Measurements from ENCODE around the gene TOPORS.

The TOPORS gene

DNA sequence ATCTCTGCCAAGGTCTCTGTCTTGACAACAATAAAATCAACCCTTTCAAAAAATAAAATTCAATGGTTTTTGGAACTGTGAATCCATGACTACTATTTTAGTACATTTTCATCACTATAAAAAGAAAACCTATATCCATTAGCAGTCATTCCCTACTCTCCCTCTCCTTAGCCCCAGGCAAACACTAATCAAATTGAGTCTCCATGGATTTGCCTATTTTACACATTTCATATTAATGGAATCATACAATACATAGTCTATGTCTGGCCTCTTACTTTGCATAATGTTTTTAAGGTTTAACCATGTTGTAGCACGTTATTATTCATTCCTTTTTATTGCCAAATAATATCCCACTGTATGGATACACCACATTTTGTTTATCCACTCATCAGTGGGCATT lies 50.5 kb downstream of the TOPORS start:
- DNase-seq = no peak

DNA sequence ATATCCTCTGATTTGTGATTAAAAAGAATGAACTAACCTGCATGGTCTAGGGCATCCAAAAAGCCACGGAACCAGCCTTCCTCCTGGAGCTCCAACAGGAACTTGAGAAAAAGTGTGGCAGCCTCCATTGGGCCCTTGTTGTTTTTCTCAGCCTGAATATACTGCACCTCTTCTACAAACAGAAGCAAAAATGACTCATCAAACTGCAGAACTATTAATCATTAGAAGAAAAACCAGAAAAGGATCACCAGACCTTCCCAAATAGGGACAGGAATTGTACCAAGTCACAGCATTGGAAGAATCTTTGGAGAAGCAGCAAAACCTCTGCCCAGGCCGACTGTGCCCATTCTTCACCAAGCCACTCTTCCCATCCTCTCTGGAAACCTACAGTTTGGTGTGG lies 51.6 kb downstream of the TOPORS start:
- DNase-seq = no peak

DNA sequence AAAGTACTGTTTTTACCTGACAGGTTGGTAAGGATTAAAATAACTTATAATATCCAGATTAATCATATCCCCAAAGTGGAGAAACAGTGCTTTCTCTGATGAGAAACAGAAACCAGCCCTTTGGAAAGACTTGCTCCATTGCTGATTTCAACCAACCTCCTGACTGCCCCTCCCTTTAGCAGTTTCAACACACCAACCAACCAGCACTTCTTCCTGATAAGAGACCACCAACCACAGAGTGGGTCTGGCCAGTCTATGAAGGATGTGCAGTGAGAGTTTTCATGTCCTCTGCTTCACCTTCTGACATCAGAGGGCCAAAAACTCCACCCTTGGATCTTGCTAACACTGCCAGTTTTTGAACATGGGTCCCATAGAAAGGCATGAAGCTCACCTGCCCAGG lies 54.5 kb downstream of the TOPORS start:
- no peak for DNase-seq

DNA sequence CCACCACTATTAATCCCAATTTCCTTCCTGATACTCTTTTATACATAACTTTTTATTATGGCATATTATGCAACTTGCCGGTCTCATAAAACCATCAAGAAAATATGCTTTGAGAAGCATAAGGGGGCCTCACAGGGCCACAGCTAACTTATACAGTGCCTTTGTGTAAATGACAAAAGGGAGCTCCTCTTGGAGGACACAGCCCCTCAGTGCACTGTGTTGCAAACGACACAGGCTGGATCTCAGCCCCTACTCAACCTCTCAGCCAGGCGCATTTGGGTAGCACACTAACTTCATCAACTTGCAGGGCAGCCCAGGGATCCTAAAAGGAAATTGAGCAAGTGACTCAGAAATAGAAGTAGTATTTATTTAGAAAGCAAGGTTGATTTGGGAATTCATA lies 61.8 kb downstream of the TOPORS start:
- no peak for DNase-seq

All from CD4-positive, alpha-beta T cell treated with Interferon gamma for 1 hour (primary cell).